Heart left ventricle (tissue), 16 donors: Measurements from ENCODE around the gene NDUFA6. TPM values are rescaled to one million over a fixed set of nuclear protein-coding genes. Genes with fewer than 3 reads are reported as not detected.

Experiments used
- ATAC-seq, 4 donors: fragments of 200-7000 bp; cut with Tn5 transposase; one replicate each; pipeline ENCODE4 v1.9.1; 2020 to 2022; ENCODE audit warnings: moderate library complexity in 4 of 4, mild to moderate bottlenecking in 3 of 4, moderate number of reproducible peaks in 1 of 4
- DNase-seq, 5 donors: peaks; one replicate each; pipeline ENCODE4 v3.0.0-alpha.2; 2020
- H3K27ac ChIP-seq, 12 donors: fragments of 200-600 bp; sonication (generic) in 4 of 12; one replicate each; pipeline versions ENCODE4 v1.5.0 to v1.8.0; 2016 to 2022; ENCODE audit warnings: mild to moderate bottlenecking in 2 of 12
- H3K27me3 ChIP-seq, 9 donors: fragments of 200-600 bp; sonication (generic) in 2 of 9; one replicate each; pipeline versions ENCODE4 v1.5.1 to v1.8.0; 2016 to 2022; ENCODE audit warnings: mild to moderate bottlenecking in 3 of 9
- H3K36me3 ChIP-seq, 9 donors: fragments of 200-600 bp; sonication (generic) in 2 of 9; one replicate each; pipeline versions ENCODE4 v1.5.0 to v1.8.0; 2018 to 2022; ENCODE audit warnings: mild to moderate bottlenecking in 2 of 9
- H3K4me1 ChIP-seq, 12 donors: fragments of 200-600 bp; sonication (generic) in 4 of 12; one replicate each; pipeline versions ENCODE4 v1.5.0 to v1.8.0; 2016 to 2022; ENCODE audit warnings: mild to moderate bottlenecking in 3 of 12
- H3K4me3 ChIP-seq, 12 donors: fragments of 200-600 bp; sonication (generic) in 4 of 12; one replicate each; pipeline versions ENCODE4 v1.5.0 to v1.8.0; 2017 to 2022; ENCODE audit warnings: mild to moderate bottlenecking in 9 of 12, moderate library complexity in 4 of 12
- H3K9me3 ChIP-seq, 12 donors: fragments of 200-600 bp; sonication (generic) in 4 of 12; one replicate each; pipeline versions ENCODE4 v1.5.0 to v1.8.0; 2016 to 2022; ENCODE audit warnings: mild to moderate bottlenecking in 1 of 12
- POLR2A ChIP-seq, 2 donors: fragments of 450-650 bp; IDR thresholded peaks; one replicate each; pipeline ENCODE4 v1.6.1; 2017; ENCODE audit warnings: antibody characterized with exemption in 2 of 2, mild to moderate bottlenecking in 2 of 2, moderate library complexity in 2 of 2
- WGBS, 4 donors: extraction: QIAGEN DNeasy Blood & Tissue Kit in 2 of 4; methylation state at CpG; one replicate each; pipeline versions ENCODE4 v1.1.5 to v1.1.7; 2013 to 2018; 5-methylcytosine and 5-hydroxymethylcytosine counted together
- intact Hi-C, 10 donors: fragments of 100-400 bp; cut with DNase I; formaldehyde crosslinking; loops; one replicate each; pipeline versions ENCODE4 v1.11.1 to v1.14.2; 2022
- polyA plus RNA-seq, 2 donors: library from polyadenylated mRNA; stranded (reverse); fragments of 200-250 nt; gene quantifications; one replicate each; pipeline ENCODE4 v1.2.3, GENCODE V29; 2013
- total RNA-seq, 9 donors: library from RNA; depleted of rRNA in 2 of 9; stranded (reverse); fragments of >200 nt in 2 of 9; fragmentation: NEBNext Ultra II Directional in 3 of 9; extraction: Animal tissue kit (Norgen Biotek cat#: 25700) in 3 of 9; gene quantifications; one replicate each; pipeline versions ENCODE4 v1.1.0 to v1.2.4, GENCODE V29; 2016 to 2023
- TF ChIP-seq, protein P1 (sequence below), 12 donors: fragments of 200-600 bp; sonication (generic) in 4 of 12; IDR thresholded peaks; one replicate each; pipeline versions ENCODE4 v1.5.0 to v1.8.0; 2018 to 2022; ENCODE audit warnings: antibody characterized with exemption in 12 of 12, mild to moderate bottlenecking in 5 of 12
- donor health status: ischemic (EF 13 %, LVEDD 7.1; RV severe dilation, severe dysfunction).
- donor health status: healthy with polysubstance abuse.
- donor health status: DM: no; HTN: yes; CAD: no.
- donor health status: DM: no; HTN: no; CAD: no.
- donor health status: ischemic (EF 25% LVEDD 6.9; RV normal size, moderate dysfunction).
- donor health status: ischemic (EF 25% LVEDD 5.7; RV mildly dilated, moderate dysfunction).
- donor health status: healthy.
- donor health status: DM: yes; HTN: yes; CAD: no.
- donor health status: ischemic (EF 35%, LVEDD 5.7; RV mildly dilated, moderate dysfunction).
- donor health status: nonischemic (EF 11% LVEDD 7.7; RV severe dilation, severe dysfunction).
- donor health status: DM: yes; HTN: yes; CAD: no.
- donor health status: PGD.
- donor health status: ischemic (EF 29% LVEDD 5.4; RV normal size, mild dysfunction).
- donor health status: nonischemic (EF 23%, LVEDD 6.1; RV moderate dilation, normal function).

The NDUFA6 gene
- total and polyA plus RNA-seq, 11 donors: 159 to 601 (median 267) TPM

GRCh38 chr22:42039271-42039670, 51.3 kb downstream of the NDUFA6 start:
- no peak overlapping the region for H3K4me3 ChIP-seq
- DNase-seq (no peak), ATAC-seq (no peak)
- no peaks in the 10 kb centered on the region for H3K36me3 ChIP-seq
- intact Hi-C loops: no loop called here
- peaks cover 0 to 19% (median 10%) of the 10 kb centered on the region in 12 donors for H3K9me3 ChIP-seq
- 91 to 95% (median 94%) methylated on average over 5 of the region's 5 CpGs for WGBS, 4 donors
- H3K4me1 ChIP-seq: no peaks in the 10 kb centered on the region
- H3K27me3 ChIP-seq: no peaks in the 10 kb centered on the region
- no peak overlapping the region for H3K27ac ChIP-seq
- no peak for TF ChIP-seq POLR2A (IDR thresholded peaks at IDR 0.05)
- TF ChIP-seq, protein P1, sequence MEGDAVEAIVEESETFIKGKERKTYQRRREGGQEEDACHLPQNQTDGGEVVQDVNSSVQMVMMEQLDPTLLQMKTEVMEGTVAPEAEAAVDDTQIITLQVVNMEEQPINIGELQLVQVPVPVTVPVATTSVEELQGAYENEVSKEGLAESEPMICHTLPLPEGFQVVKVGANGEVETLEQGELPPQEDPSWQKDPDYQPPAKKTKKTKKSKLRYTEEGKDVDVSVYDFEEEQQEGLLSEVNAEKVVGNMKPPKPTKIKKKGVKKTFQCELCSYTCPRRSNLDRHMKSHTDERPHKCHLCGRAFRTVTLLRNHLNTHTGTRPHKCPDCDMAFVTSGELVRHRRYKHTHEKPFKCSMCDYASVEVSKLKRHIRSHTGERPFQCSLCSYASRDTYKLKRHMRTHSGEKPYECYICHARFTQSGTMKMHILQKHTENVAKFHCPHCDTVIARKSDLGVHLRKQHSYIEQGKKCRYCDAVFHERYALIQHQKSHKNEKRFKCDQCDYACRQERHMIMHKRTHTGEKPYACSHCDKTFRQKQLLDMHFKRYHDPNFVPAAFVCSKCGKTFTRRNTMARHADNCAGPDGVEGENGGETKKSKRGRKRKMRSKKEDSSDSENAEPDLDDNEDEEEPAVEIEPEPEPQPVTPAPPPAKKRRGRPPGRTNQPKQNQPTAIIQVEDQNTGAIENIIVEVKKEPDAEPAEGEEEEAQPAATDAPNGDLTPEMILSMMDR (IDR thresholded peaks at IDR 0.05): no peak

Other genes starting within 250 kb of the NDUFA6 start
- 1 to 10 TPM in 4 of 9 donors, under 1 TPM in 5; 0.48 to 4.4 (median 1.00) TPM for gene SHISA8, start 175.7 kb downstream of the NDUFA6 start, total RNA-seq
- gene SHISA8, start 175.7 kb downstream of the NDUFA6 start, polyA plus RNA-seq: 1 to 10 TPM in 1 of 2 donors, not detected in 1; 1.7 TPM
- under 1 TPM in 8 of 9 donors, not detected in 1; 0.35 to 0.61 (median 0.44) TPM for gene TNFRSF13C, start 164.0 kb downstream of the NDUFA6 start, total RNA-seq
- gene TNFRSF13C, start 164.0 kb downstream of the NDUFA6 start, polyA plus RNA-seq: under 1 TPM; 0.07 to 0.34 TPM
- 1 to 10 TPM in 2 of 9 donors, under 1 TPM in 3, not detected in 4; 0.21 to 6.9 (median 0.52) TPM for gene CENPM, start 143.6 kb downstream of the NDUFA6 start, total RNA-seq
- under 1 TPM; 0.30 to 0.79 TPM for gene CENPM, start 143.6 kb downstream of the NDUFA6 start, polyA plus RNA-seq
- under 1 TPM in 6 of 9 donors, not detected in 3; 0.07 to 0.53 (median 0.23) TPM for gene SEPTIN3, start 121.3 kb downstream of the NDUFA6 start, total RNA-seq
- gene SEPTIN3, start 121.3 kb downstream of the NDUFA6 start, polyA plus RNA-seq: under 1 TPM; 0.03 to 0.08 TPM
- gene WBP2NL, start 92.0 kb downstream of the NDUFA6 start, total RNA-seq: 1 to 10 TPM in 1 of 9 donors, under 1 TPM in 7, not detected in 1; 0.30 to 1.1 (median 0.40) TPM
- gene WBP2NL, start 92.0 kb downstream of the NDUFA6 start, polyA plus RNA-seq: under 1 TPM; 0.11 TPM
- 10 to 100 TPM; 10.6 to 48.3 (median 13.8) TPM for gene NAGA, start 20.0 kb downstream of the NDUFA6 start, total RNA-seq
- gene NAGA, start 20.0 kb downstream of the NDUFA6 start, polyA plus RNA-seq: 10 to 100 TPM in 1 of 2 donors, 1 to 10 TPM in 1; 5.2 to 14.7 TPM
- 1 to 10 TPM; 1.8 to 6.9 (median 4.7) TPM for gene PHETA2, start 16.5 kb downstream of the NDUFA6 start, total RNA-seq
- 1 to 10 TPM; 2.6 to 6.3 TPM for gene PHETA2, start 16.5 kb downstream of the NDUFA6 start, polyA plus RNA-seq
- gene SMDT1, start 11.1 kb downstream of the NDUFA6 start, total RNA-seq: 100 to 1,000 TPM in 7 of 9 donors, 10 to 100 TPM in 2; 15.3 to 179 (median 115) TPM
- 100 to 1,000 TPM; 121 to 235 TPM for gene SMDT1, start 11.1 kb downstream of the NDUFA6 start, polyA plus RNA-seq
- gene CYP2D6, start 40.0 kb upstream of the NDUFA6 start, total RNA-seq: under 1 TPM in 8 of 9 donors, not detected in 1; 0.12 to 0.47 (median 0.30) TPM
- gene CYP2D6, start 40.0 kb upstream of the NDUFA6 start, polyA plus RNA-seq: under 1 TPM; 0.19 to 0.23 TPM
- gene TCF20, start 179.9 kb upstream of the NDUFA6 start, total RNA-seq: 10 to 100 TPM; 12.1 to 25.7 (median 15.8) TPM
- gene TCF20, start 179.9 kb upstream of the NDUFA6 start, polyA plus RNA-seq: 1 to 10 TPM; 5.2 to 8.0 TPM